Activated CD8-positive, alpha-beta T cell treated with anti-CD3 and anti-CD28 coated beads for 36 hours (primary cell): ENCODE data around the gene MAGI2. TPM values are rescaled to one million over a fixed set of nuclear protein-coding genes. Genes with fewer than 3 reads are reported as not detected.

Experiments
- ATAC-seq: fragments of 200-7000 bp; cut with Tn5 transposase; one replicate; pipeline ENCODE4 v1.10.0; 2021; ENCODE audit warnings: mild to moderate bottlenecking, moderate library complexity
- CTCF ChIA-PET: fragments of 350-600 bp; sonication (Branson Sonifier 250); formaldehyde crosslinking; loops from one replicate; lab custom pipeline; 2021; ENCODE audit warnings: antibody characterized with exemption; lab: Charles Lee
- POLR2A ChIA-PET: fragments of 350-600 bp; sonication (Branson Sonifier 250); formaldehyde crosslinking; loops from one replicate; lab custom pipeline; 2021; ENCODE audit warnings: antibody characterized with exemption; lab: Charles Lee
- DNase-seq: peaks from one replicate; pipeline ENCODE4 v3.0.0-alpha.2; 2020
- H3K27ac Mint-ChIP-seq: one replicate; pipeline ENCODE4 v1.8.0; 2021; ENCODE audit warnings: mild to moderate bottlenecking, mixed read lengths
- H3K27me3 Mint-ChIP-seq: one replicate; pipeline ENCODE4 v1.8.0; 2021; ENCODE audit warnings: mixed read lengths
- H3K36me3 Mint-ChIP-seq: one replicate; pipeline ENCODE4 v1.8.0; 2021; ENCODE audit warnings: low read depth, mixed read lengths
- H3K4me1 Mint-ChIP-seq: one replicate; pipeline ENCODE4 v1.8.0; 2021; ENCODE audit warnings: low read depth, mixed read lengths
- H3K4me3 Mint-ChIP-seq: one replicate; pipeline ENCODE4 v1.8.0; 2021; ENCODE audit warnings: mild to moderate bottlenecking, moderate library complexity, mixed read lengths
- H3K9me3 Mint-ChIP-seq: one replicate; pipeline ENCODE4 v1.8.0; 2021; ENCODE audit warnings: mixed read lengths
- CTCF ChIP-seq: fragments of 200-600 bp; IDR thresholded peaks from one replicate; pipeline ENCODE4 v1.8.0; 2022; ENCODE audit warnings: antibody characterized with exemption, mild to moderate bottlenecking
- intact Hi-C: fragments of 100-400 bp; cut with micrococcal nuclease; formaldehyde crosslinking; loops from one replicate; pipeline ENCODE4 v1.10.0; 2022
- total RNA-seq, 2 experiments: library from RNA; stranded (reverse); gene quantifications; one replicate each; pipeline ENCODE4 v1.2.3, GENCODE V29; 2021

The MAGI2 gene
- total RNA-seq, 2 experiments from 2014 or later, result 0.04 to 0.09 TPM

- H3K4me3 Mint-ChIP-seq, result no peak overlapping the region
- no peak overlapping the region for H3K27ac Mint-ChIP-seq
- no peaks in the 10 kb centered on the region for H3K36me3 Mint-ChIP-seq
- ATAC-seq (no peak), DNase-seq (no peak)
- H3K4me1 Mint-ChIP-seq, result no peaks in the 10 kb centered on the region
- ChIA-PET CTCF (no interaction called here), POLR2A (no interaction called here)
- intact Hi-C loops, result no loop called here
- peaks cover 8% of the 10 kb centered on the region for H3K9me3 Mint-ChIP-seq
- no peaks in the 10 kb centered on the region for H3K27me3 Mint-ChIP-seq
- TF ChIP-seq CTCF, result no peak
These were observed 389.2 kb downstream of the MAGI2 start for GRCh38 chr7:79064187-79064823.

DNA sequence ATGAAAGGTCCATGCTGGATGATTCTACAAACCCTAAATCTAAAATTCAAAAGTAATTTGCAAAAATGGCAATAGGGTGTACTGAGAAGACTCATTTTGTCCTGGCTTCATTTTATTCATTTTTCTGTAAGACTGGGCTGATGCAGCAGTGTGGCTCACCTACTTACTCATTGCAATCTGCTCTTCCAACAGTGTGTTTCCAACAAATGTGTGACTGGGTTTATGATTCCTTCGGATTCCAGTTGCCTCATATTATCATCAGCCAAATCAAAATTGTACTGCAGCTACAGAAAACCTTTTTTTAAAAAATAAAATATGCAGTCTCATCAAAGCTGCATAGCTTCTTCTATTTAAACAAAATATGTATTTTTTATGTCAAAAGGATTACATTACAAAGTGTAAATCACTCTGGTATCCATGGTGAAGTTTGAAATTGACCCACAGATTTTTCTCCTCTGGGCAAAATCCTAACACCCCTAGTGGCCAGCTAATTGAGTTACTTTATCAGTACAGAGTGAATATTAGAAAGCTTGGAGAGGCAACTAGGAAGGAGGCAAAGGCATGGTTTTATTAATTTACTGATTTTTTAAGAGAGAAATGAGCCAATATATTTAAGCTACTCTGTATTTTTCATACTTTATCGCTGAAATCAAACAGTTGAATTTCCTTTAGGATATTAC is 390.3 kb downstream of the MAGI2 start:
- ChIA-PET POLR2A (no interaction called here), CTCF (no interaction called here)
- no peak overlapping the region for H3K27ac Mint-ChIP-seq
- H3K36me3 Mint-ChIP-seq, result no peaks in the 10 kb centered on the region
- intact Hi-C loops, result no loop called here
- ATAC-seq (no peak), DNase-seq (no peak)
- no peaks in the 10 kb centered on the region for H3K27me3 Mint-ChIP-seq
- no peak for TF ChIP-seq CTCF
- no peak overlapping the region for H3K4me3 Mint-ChIP-seq
- H3K4me1 Mint-ChIP-seq, result no peaks in the 10 kb centered on the region
- peaks cover 1% of the 10 kb centered on the region for H3K9me3 Mint-ChIP-seq

- ChIA-PET CTCF (no interaction called here), POLR2A (no interaction called here)
- H3K36me3 Mint-ChIP-seq, result no peaks in the 10 kb centered on the region
- ATAC-seq (no peak), DNase-seq (no peak)
- intact Hi-C loops, result no loop called here
- no peaks in the 10 kb centered on the region for H3K27me3 Mint-ChIP-seq
- no peak for TF ChIP-seq CTCF
- no peaks in the 10 kb centered on the region for H3K4me1 Mint-ChIP-seq
- peaks cover 1% of the 10 kb centered on the region for H3K9me3 Mint-ChIP-seq
- H3K4me3 Mint-ChIP-seq, result no peak overlapping the region
- no peak overlapping the region for H3K27ac Mint-ChIP-seq
These were observed 393.0 kb downstream of the MAGI2 start for GRCh38 chr7:79060498-79060897.

- peaks cover 5% of the 10 kb centered on the region for H3K9me3 Mint-ChIP-seq
- no peak for DNase-seq
- H3K36me3 Mint-ChIP-seq, result no peaks in the 10 kb centered on the region
- H3K27ac Mint-ChIP-seq, result no peak overlapping the region
- H3K27me3 Mint-ChIP-seq, result no peaks in the 10 kb centered on the region
- TF ChIP-seq CTCF, result no peak
- ATAC-seq, result no peak
- ChIA-PET CTCF (no interaction called here), POLR2A (no interaction called here)
- no peaks in the 10 kb centered on the region for H3K4me1 Mint-ChIP-seq
- intact Hi-C loops, result no loop called here
- no peak overlapping the region for H3K4me3 Mint-ChIP-seq
These were observed 397.6 kb downstream of the MAGI2 start for GRCh38 chr7:79055722-79056415.

- no peak overlapping the region for H3K4me3 Mint-ChIP-seq
- ChIA-PET POLR2A (no interaction called here), CTCF (no interaction called here)
- H3K9me3 Mint-ChIP-seq, result peaks cover 5% of the 10 kb centered on the region
- intact Hi-C loops, result no loop called here
- no peak overlapping the region for H3K27ac Mint-ChIP-seq
- DNase-seq (no peak), ATAC-seq (no peak)
- no peak for TF ChIP-seq CTCF
- no peaks in the 10 kb centered on the region for H3K4me1 Mint-ChIP-seq
- H3K27me3 Mint-ChIP-seq, result no peaks in the 10 kb centered on the region
- H3K36me3 Mint-ChIP-seq, result no peaks in the 10 kb centered on the region
These were observed 401.6 kb downstream of the MAGI2 start for GRCh38 chr7:79051915-79052314.
